Neural cell (in vitro differentiated cells): Measurements from ENCODE around the gene PWWP2B.

Experiments
- EP300 ChIP-seq: fragments of 450-650 bp; conservative IDR thresholded peaks from 2 replicates; pipeline ENCODE4 v1.6.1; 2014; ENCODE audit warnings: antibody characterized with exemption, mild to moderate bottlenecking, moderate library complexity; ENCODE audit not compliant: poor library complexity, severe bottlenecking
- EZH2 ChIP-seq: fragments of 200-600, 300-800 bp; shearing (Covaris generic), sonication (generic); IDR thresholded peaks from 2 replicates; pipeline ENCODE4 v1.6.1; 2014; ENCODE audit warnings: antibody characterized with exemption, low read length, borderline replicate concordance, mild to moderate bottlenecking; ENCODE audit not compliant: insufficient read depth, poor library complexity, severe bottlenecking
- MXI1 ChIP-seq: fragments of 450-650 bp; conservative IDR thresholded peaks from 2 replicates; pipeline ENCODE4 v1.6.1; 2014; ENCODE audit warnings: antibody characterized with exemption, mild to moderate bottlenecking; ENCODE audit not compliant: poor library complexity, severe bottlenecking
- POLR2AphosphoS5 ChIP-seq: IDR thresholded peaks from 2 replicates; pipeline ENCODE4 v1.6.1; 2012
- RAD21 ChIP-seq: fragments of 450-650 bp; conservative IDR thresholded peaks from 2 replicates; pipeline ENCODE4 v1.6.1; 2014; ENCODE audit warnings: antibody characterized with exemption, mild to moderate bottlenecking, moderate library complexity
- SMC3 ChIP-seq: fragments of 450-650 bp; conservative IDR thresholded peaks from 2 replicates; pipeline ENCODE4 v1.6.1; 2014; ENCODE audit warnings: antibody characterized with exemption, mild to moderate bottlenecking, moderate library complexity; ENCODE audit not compliant: poor library complexity
- TAF1 ChIP-seq: IDR thresholded peaks from 2 replicates; pipeline ENCODE4 v1.6.1; 2012; ENCODE audit warnings: low read depth
- TF ChIP-seq, protein P1 (sequence below): fragments of 450-650 bp; IDR thresholded peaks from 2 replicates; pipeline ENCODE4 v1.5.1; 2014; ENCODE audit warnings: antibody characterized with exemption, mild to moderate bottlenecking, moderate library complexity; ENCODE audit not compliant: poor library complexity, severe bottlenecking
- TF ChIP-seq, protein P2 (sequence below): IDR thresholded peaks from 2 replicates; pipeline ENCODE4 v1.6.1; 2012; ENCODE audit warnings: borderline replicate concordance

DNA sequence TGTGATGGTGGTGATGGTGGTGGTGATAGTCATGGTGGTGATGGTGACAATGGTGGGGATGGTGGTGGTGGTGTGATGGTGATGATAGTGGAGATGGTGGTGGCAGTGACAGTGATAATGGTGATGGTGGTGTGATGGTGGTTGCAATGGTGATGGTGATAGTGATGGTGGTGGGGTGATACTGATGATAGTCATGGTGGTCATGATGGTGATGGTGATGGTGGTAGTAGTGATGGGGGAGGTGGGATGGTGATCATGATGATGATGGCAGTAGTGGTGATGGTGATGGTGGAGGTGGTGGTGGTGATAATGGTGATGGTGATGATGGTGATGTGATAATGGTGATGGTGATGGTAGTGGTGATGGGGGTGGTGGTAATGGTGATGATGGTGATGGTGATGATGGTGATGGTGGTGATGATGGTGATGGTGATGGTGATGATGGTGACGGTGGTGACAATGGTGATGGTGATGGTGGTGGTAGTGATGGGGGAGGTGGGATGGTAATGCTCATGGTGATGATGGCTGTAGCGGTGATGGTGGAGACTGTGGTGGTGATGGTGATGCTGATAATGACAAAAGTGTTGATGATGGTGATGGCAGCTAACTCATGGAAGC is 4.7 kb upstream of the PWWP2B start:
- TF ChIP-seq, protein P1, sequence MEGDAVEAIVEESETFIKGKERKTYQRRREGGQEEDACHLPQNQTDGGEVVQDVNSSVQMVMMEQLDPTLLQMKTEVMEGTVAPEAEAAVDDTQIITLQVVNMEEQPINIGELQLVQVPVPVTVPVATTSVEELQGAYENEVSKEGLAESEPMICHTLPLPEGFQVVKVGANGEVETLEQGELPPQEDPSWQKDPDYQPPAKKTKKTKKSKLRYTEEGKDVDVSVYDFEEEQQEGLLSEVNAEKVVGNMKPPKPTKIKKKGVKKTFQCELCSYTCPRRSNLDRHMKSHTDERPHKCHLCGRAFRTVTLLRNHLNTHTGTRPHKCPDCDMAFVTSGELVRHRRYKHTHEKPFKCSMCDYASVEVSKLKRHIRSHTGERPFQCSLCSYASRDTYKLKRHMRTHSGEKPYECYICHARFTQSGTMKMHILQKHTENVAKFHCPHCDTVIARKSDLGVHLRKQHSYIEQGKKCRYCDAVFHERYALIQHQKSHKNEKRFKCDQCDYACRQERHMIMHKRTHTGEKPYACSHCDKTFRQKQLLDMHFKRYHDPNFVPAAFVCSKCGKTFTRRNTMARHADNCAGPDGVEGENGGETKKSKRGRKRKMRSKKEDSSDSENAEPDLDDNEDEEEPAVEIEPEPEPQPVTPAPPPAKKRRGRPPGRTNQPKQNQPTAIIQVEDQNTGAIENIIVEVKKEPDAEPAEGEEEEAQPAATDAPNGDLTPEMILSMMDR: no peak
- TF ChIP-seq EP300 (no peak), MXI1 (no peak), EZH2 (no peak), RAD21 (no peak), SMC3 (no peak), POLR2AphosphoS5 (no peak), TAF1 (no peak)
- TF ChIP-seq, protein P2, sequence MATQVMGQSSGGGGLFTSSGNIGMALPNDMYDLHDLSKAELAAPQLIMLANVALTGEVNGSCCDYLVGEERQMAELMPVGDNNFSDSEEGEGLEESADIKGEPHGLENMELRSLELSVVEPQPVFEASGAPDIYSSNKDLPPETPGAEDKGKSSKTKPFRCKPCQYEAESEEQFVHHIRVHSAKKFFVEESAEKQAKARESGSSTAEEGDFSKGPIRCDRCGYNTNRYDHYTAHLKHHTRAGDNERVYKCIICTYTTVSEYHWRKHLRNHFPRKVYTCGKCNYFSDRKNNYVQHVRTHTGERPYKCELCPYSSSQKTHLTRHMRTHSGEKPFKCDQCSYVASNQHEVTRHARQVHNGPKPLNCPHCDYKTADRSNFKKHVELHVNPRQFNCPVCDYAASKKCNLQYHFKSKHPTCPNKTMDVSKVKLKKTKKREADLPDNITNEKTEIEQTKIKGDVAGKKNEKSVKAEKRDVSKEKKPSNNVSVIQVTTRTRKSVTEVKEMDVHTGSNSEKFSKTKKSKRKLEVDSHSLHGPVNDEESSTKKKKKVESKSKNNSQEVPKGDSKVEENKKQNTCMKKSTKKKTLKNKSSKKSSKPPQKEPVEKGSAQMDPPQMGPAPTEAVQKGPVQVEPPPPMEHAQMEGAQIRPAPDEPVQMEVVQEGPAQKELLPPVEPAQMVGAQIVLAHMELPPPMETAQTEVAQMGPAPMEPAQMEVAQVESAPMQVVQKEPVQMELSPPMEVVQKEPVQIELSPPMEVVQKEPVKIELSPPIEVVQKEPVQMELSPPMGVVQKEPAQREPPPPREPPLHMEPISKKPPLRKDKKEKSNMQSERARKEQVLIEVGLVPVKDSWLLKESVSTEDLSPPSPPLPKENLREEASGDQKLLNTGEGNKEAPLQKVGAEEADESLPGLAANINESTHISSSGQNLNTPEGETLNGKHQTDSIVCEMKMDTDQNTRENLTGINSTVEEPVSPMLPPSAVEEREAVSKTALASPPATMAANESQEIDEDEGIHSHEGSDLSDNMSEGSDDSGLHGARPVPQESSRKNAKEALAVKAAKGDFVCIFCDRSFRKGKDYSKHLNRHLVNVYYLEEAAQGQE: no peak
